Measurements from ENCODE around the gene CNPPD1. TPM values are rescaled to one million over a fixed set of nuclear protein-coding genes. Genes with fewer than 3 reads are reported as not detected.

The CNPPD1 gene
- total and polyA plus RNA-seq, 2 of the 8 experiments (the other 6 are each of a cell fraction or from before 2014, with no cell fraction given) = 32.9 to 35.9 TPM

GRCh38 chr2:219215871-219216534, 39.3 kb upstream of the CNPPD1 start (continued):
- TF ChIP-seq SUZ12 (IDR thresholded peaks at IDR 0.05; ENCODE audit: low read length) (no peak), NANOG (IDR thresholded peaks at IDR 0.05; ENCODE audit: insufficient read depth, low read depth, low read length, poor library complexity, severe bottlenecking) (no peak)

Measured in H1 (cell line).